HG02938 (cell line): ENCODE measurements around the gene AKT1.
A peak's percentile ranks its signal among the peaks of the same experiment; 100 is the strongest.

Experiments used
- ATAC-seq: cut with Tn5 transposase; IDR thresholded peaks from one replicate; pipeline ENCODE4 v1.9.1; 2021; ENCODE audit warnings: mild to moderate bottlenecking, moderate library complexity; ENCODE audit not compliant: unreplicated experiment

AKT1 gene

DNA sequence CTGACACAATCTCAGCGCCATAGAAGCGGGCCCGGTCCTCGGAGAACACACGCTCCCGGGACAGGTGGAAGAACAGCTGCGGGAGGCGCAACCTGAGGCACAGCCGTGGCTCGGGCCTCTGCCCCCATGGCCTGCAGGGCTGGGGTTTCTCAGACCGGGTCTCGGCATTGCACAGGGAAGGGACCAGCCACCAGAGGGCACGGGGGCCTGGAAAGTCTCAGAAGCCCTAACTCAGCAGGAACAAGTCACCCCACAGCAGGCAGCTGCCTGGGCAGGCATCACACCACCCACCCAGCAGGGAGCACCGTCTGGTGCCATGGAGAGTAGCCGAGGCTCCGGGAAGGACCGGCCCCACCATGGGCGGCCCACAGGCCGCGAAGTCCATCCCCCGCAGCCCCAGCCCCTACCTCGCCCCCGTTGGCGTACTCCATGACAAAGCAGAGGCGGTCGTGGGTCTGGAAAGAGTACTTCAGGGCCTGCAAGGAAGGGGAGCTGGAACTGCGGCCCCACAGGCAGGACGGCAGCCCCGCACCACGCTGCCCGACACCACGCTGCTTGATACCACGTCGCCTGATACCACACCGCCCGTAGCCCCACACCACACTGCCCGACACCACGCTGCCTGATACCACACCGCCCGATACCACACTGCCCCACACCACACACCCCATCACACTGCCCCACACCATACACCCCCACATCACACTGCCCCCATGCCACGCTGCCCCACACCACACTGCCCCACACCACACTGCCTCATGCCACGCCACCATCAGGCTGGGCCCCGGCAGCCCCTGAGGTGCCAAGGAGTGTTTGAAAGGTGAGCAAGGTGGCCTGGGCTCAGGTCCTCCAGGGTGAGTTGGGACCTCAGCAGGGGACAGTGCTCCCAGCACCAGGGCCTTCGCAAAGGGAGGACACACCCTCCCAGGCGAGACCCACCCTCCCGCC lies 21.8 kb downstream of the AKT1 start:
- no peak for ATAC-seq

DNA sequence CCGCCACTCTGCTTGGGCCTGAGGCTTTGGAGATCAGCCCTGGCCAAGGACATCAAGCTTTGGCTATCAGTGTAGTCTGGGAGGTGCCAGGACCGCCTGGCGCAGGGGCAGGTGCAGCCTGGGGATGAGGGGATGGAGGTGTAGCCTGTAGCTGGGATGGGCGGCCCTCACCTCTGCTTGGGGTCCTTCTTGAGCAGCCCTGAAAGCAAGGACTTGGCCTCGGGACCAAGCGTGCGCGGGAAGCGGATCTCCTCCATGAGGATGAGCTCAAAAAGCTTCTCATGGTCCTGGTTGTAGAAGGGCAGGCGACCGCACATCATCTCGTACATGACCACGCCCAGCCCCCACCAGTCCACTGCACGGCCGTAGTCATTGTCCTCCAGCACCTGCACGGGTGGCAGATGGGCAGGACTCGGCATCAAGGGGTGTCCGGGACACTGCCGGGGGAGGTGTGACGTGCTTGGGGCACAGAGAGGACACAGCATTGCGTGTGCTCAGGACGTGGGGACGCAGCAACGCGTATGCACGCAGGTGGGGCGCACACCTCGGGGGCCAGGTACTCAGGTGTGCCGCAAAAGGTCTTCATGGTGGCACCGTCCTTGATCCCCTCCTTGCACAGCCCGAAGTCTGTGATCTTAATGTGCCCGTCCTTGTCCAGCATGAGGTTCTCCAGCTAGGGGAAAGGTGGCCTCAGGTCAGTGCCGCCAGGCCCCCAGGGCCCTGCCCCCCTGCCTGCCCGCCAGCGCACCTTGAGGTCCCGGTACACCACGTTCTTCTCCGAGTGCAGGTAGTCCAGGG lies 22.6 kb downstream of the AKT1 start:
- ATAC-seq = no peak

DNA sequence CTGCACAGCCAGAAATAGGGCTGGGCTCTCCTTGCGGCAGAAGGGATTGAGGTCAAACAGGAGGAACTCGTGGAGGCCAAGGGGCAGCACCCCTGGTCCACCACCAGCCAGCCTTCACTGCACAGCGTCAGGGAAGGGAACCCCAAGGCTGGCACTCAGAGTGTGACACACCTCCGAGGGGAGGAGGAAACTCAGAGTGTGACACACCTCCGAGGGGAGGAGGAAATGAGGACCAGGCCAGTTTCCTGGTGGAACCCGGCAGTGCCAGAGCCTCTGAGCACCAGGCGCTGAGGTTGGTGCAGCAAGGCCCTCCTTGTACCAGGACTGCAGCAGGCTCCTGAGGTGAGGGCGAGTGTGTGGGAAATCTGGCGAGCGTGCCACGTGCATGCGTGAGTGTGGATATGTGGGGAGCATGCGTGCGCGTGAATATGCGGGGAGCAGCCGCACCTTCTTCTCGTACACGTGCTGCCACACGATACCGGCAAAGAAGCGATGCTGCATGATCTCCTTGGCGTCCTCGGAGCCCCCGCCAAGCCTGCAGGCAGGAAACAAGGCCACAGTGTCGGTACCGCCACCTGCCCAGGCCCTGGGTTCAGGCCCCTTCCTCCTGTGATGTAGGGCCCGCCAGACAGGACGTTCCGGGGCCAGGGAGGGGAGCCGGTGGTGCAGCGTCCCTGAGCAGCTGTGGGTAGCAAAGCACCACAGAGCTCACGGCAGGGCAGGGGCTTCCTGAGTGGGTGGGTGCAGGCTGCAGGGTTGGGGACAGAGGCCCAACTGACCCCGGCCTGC lies 23.4 kb downstream of the AKT1 start:
- no peak for ATAC-seq

DNA sequence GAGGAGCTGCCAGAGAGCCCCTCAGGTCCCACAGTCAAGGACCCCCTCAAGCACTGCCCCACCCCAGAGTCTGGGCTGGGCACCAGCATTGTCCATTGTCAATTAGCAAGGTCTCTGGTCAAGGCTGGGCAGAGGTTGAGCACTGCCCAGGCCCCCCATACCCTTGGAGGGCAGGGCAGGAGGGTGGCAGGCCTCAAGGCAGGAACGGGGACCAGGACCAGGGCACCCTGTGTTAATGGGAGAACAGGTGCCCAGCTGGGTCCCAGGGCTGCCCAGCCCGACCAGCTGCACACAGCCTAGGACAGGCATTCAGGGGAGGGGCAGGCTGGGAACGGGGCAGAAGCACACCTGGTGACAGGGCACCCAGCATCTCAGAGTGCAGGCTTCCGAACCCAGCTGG lies 24.2 kb downstream of the AKT1 start:
- no peak for ATAC-seq

DNA sequence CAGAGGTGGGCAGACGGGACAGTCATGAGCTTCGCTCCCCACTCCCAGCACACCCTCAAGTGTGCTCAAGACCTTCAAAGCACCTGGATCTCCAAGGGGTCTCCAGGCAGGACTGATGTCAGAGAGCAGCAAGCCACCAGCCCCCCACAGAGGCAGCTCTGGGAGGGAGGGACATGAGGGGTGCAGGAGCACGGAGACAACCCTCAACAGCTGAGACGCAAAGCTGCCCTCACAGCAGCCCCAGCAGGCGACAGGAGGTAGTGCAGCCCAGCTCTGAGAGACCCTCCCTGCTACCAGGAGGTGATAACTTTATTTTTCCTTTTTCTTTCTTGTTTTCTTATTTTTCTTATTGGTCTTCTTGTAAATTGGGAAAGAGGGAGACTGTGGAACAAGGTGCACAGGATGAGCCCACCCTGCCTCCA lies 24.7 kb downstream of the AKT1 start:
- no peak for ATAC-seq

DNA sequence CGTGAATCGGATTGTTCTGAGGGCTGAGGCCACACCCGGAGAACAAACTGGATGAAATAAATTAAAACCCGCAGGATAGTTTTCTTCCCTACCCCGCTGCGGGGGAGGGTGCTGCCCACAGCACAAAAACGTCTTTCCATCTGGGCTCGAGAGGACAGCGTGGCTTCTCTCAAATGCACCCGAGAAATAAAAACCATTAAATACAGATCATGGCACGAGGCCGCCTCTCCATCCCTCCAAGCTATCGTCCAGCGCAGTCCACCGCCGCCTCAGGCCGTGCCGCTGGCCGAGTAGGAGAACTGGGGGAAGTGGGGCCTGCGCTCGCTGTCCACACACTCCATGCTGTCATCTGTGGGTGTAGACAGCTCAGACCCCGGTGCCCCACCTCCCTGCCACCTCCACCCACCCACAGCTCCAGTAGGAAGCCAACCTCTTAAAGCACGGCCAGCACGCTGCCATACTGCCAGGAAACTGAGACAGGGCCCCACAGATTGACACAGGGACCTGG lies 25.4 kb downstream of the AKT1 start:
- no peak for ATAC-seq

DNA sequence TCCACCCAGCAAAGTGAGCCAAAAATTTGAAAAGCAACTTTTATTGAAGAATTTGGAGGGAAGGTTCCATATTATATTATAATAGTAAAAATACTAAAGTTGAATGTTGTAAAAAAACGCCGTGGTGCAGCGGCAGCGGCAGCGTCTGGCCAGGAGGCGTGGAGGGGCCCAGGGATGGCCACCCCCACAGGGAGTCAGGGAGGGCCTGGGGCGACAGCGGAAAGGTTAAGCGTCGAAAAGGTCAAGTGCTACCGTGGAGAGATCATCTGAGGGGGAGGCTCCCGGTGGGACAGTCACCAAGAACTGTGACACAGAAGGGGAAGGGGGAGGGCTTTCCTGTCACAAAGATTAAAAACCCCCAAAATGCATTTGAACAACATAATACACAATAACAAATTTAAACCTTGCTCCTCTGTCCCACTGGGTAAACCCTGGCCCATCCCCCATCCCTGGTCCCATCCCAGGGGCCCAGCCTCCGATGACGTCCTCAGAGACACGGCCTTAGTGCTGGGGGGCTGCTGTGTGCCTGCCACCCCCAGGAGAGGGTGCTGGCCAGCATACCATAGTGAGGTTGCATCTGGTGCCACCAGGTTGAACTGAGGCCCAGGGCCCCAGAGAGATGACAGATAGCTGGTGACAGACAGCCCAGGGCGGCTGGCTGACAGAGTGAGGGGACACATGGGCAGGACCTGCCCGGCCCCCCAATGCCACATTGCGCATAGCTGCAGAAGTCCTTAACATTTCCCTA lies 26.1 kb downstream of the AKT1 start:
- ATAC-seq = no peak

DNA sequence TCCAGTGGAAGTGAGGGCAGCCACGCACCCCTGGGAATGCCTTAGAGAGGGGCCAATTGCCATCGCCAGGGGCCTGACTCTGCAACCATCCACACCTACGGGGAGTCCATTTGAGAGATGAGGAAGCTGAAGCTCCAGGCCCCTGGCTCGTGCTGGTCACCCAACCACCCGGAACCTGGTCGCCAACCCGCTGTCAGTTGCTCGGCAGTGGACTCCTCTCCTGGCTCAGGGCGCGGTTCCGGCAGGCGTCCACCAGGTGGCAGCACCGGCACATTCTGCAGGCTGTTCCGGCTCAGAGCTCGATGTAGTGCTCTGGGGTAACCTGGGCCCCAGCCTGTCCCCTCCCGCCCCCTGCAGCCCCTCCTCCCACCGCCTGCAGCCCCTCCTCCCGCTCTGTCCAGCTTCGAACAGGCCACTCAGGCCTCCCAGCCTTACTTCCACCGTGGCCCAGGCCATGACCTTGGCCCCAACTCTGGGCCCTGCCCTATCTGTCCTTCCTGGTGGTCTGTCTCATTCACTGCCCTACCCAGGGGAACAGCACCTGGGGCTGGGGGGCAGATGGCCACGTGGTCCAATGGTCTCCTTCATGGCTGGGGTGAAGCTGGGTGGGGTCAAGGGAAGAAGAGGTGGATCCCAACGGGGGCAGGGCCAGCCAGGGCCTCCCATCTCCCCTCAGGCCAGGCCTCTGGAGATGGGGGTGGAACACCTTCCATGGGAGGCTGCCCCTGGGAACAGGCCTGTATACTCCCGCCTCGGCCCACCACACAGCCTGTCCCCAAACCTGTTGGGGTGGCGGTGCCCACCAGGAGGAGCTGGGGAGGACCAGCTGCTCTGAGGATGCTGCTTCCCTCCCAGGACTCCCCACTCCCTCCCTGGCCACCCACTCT lies 26.9 kb downstream of the AKT1 start:
- ATAC-seq = peak; percentile 75

DNA sequence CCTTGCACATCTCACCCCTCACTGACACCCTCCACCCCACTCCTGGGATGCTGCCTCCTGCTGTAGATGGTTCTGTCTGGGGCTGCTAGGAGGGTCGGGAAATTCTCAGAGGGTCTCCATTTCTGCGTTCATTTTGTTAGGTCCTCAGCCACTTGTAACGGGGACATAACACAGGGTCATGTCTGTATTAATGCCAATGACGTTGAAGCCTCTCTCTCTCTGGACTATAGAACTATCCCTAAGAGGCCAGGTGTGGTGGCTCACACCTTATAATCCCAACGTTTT lies 28.0 kb downstream of the AKT1 start:
- ATAC-seq = no peak

DNA sequence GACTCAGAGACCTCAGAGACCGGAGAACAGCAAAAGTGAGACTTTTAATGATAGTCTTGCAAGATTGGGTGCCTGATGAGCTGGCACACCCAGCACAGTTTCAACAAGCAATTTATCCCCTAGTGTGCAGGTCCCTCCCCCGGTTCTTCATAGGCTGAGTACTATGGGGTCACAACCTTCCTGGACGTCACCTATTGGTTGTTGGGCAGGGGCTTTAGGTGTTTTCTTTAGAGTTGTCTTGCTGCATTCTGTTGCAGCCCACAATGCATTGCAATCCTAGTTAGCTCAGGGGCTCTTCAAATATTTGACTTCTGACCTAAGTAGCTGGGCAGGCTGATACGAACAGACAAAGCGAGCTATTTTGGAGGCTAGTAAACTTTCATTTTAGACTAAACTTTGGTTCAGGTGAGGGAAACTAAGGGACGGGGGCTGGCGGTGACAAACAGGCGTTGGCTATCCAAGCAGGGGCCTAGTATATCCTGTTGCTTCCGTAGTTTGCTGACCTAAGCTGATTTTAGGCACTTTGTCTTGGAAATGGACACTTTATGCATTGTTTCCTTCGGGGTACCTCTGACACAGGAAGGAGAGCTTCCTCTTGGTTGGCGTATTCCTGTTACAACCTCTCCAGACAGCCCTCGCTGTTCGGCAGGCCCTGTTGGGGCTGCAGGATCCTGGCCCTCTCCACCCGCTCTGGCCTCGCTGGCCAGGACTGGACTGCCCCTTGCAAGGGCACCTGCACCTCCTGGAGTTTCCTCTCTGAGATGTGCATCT lies 28.5 kb downstream of the AKT1 start:
- no peak for ATAC-seq

DNA sequence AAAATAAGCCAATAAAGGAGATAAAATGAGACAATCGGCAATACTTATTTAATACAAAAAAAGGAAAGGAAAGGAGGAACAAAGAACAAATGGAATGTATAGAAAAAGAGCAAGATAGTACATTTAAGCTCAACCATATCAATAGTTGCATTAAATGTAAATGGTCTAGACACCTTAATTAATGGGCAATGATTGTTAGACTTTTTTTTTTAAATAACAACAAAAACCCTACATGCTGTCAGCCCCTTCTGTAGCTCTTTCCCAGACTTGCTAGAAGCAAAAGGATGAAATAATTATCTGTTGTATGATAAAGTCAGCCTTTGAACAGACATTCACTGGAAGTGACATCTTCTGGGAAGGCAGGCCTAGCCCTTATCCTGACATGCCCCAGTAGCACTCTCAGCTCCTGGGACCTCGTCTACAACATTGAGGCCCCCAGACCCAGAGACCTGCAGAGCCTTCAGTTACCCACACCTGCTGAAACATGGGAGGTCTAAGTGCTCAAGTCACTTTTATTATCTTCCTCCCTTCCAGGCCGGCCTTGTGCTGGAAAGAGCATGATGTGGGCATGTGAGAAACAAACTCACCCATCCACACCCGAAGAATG lies 29.2 kb downstream of the AKT1 start:
- ATAC-seq = no peak

DNA sequence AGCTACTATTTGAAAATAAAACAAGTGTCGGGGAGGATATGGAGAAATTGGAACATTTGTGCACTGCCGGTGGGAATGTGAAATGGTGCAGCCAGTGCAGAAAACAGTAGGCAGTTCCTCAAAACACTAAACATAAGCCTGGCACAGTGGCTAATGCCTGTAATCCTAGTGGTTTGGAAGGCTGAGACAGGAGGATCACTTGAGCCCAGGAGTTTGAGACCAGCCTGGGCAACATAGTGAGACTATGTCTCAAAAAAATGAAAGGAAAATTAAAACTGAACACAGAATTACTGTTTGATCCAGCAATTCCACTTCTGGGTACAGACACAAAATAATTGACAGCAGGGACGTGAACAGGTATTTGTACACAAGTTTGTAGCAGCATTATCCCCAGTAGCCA lies 30.0 kb downstream of the AKT1 start:
- ATAC-seq = no peak

DNA sequence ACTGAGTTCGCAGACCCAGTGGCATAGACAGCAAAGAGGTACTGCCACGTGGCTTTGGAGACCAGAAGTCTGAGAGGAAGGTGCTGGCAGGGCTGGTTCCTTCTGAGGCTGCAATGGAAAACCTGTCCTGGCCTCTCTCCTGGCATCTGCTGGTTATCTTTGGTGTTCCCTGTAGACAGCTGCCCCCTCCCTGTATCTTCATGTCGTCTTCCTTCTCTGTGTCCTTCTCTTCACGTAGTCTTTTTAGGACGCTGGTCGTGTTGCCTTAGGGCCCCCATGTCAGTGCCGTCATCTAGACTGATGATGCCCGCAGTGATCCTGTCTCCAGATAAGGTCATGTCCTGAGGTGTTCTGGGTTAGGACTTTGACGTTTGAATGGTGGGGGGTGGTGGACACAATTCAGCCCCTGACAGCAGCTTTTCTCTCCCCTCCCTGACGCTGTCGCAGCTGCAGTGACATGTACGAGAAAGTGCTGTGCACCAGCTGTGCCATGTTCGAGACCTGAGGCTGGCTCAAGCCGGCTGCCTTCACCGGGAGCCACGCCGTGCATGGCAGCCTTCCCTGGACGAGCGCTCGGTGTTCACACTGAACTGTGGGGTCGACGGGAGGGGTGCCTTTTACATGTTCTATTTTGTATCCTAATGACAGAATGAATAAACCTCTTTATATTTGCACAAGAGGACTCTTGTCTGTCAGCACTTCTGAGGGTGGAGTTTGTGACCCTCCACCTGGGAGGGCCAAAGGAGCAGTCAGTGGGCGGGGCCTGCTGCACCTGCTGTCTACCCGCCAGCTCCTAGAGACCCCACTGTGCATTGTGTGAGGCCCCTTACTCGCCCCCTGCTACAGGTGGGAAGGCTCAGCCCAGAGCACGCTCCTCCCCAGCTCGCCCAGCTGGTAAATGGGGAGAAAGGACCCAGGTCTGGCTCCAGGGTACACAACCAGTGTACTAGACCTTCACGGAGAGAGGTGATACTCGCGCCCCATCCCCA lies 36.3 kb downstream of the AKT1 start:
- ATAC-seq = no peak

DNA sequence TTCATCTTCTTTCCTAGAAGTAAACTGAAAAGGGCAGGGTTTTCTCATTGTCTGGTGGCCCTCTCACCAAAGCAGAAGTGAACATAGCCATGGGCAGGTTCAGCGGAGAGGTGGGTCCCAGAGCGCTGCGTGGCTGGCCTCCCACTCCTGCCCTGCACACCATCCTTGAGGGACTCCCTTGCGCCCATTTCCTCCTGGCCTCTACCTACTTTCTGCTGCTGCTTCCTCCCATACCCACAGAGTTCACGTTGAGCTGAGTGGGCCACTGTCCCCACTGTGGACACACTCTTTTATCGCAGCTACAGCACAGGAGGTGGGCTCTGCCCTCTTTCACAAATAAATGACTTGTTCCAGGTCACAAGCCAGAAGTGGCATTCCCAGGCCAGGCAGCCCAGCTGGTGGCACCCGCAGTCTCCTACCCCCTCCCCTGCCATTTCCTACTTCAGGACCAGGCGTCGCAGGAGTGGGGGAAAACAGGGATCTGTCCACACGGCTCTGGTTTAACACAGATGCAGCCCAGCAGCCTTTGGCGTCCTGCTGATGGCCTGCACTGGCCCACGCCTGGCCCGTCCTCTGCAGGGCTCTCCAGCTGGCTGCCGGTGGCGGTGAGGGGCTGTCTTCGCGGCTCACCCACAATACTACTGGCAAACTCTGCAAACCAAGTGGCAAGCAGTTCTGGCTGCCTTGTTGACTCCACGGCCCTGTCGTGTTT lies 37.7 kb downstream of the AKT1 start:
- ATAC-seq = no peak

DNA sequence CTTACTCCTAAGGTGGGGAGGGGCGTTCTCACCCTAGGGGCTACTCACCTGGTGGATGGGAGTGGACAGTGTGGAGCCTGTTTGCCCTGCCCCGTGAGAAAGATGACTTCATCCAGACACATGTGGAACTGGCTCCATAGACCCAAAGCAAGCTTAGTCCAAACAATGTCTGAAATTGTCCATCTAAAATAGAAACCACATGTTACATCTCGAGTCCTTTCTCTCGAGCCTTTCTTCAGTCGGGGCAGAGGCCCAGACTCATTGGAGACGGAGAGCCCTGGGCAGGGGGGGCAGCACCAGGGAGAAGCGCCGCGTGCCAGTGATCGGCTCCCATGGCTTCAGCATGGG lies 38.3 kb downstream of the AKT1 start:
- ATAC-seq = no peak

DNA sequence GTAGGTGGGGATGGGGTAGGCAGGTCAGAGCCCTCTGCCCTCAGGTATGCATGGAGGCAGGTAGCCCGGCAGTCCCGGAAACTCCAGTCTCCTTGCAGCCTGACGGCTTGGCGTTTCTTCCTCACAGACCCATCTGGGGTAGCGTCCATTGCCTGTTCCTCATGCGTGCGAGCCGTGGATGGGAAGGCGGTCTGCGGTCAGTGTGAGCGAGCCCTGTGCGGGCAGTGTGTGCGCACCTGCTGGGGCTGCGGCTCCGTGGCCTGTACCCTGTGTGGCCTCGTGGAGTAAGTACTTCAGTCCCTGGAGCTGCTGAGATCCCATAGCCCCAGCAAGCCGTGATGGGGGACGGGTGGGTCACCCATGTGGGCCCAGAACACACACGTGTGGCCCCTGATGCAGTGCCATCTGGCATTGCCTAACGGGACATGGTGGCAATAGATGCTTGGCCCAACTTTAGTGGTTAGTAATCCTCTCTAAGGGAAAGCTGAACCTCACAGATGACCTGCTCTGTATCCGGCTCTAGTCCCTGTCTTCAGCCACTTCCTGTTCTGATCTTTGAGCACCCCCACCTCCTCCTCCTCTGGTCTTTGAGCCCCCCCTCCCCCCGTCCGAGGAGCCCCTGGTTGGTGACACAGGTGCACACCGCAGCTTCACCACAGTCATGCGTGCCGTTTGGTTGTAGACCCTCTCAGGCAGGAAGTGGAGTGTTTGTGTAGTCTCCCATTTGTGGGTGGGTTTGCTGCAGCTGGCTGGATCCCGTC lies 38.9 kb downstream of the AKT1 start:
- ATAC-seq = no peak
